ENCODE data around the gene PDILT.

PDILT gene

GRCh38 chr16:20353379-20353778 lies 51.2 kb downstream of the PDILT start:
- in situ Hi-C loops (cut with MboI; ENCODE audit: low sequenced_read_pairs, unreplicated experiment) = no loop called here
- TF ChIP-seq CTCF (IDR thresholded peaks at IDR 0.05; ENCODE audit: borderline replicate concordance, control extremely low read depth, extremely low read depth, insufficient read depth, missing control alignments) = no peak
- no peak for DNase-seq (ENCODE audit: low spot score)

GRCh38 chr16:20352615-20353014 lies 51.9 kb downstream of the PDILT start, which contains the start of gene UMOD:
UMOD (minus strand) TSS chr16:20352715; CDS start chr16:20350737, 1,978 bp downstream.
- TF ChIP-seq CTCF (IDR thresholded peaks at IDR 0.05; ENCODE audit: borderline replicate concordance, control extremely low read depth, extremely low read depth, insufficient read depth, missing control alignments) = no peak
- no peak for DNase-seq (ENCODE audit: low spot score)
- in situ Hi-C loops (cut with MboI; ENCODE audit: low sequenced_read_pairs, unreplicated experiment) = no loop called here

GRCh38 chr16:20349615-20350014 lies 54.9 kb downstream of the PDILT start:
- TF ChIP-seq CTCF (IDR thresholded peaks at IDR 0.05; ENCODE audit: borderline replicate concordance, control extremely low read depth, extremely low read depth, insufficient read depth, missing control alignments) = no peak
- DNase-seq (ENCODE audit: low spot score) = no peak
- in situ Hi-C loops (cut with MboI; ENCODE audit: low sequenced_read_pairs, unreplicated experiment) = no loop called here

GRCh38 chr16:20348365-20349185 lies 56.0 kb downstream of the PDILT start:
- in situ Hi-C loops (cut with MboI; ENCODE audit: low sequenced_read_pairs, unreplicated experiment) = no loop called here
- peak; percentile 19 for DNase-seq (ENCODE audit: low spot score)
- no peak for TF ChIP-seq CTCF (IDR thresholded peaks at IDR 0.05; ENCODE audit: borderline replicate concordance, control extremely low read depth, extremely low read depth, insufficient read depth, missing control alignments)

GRCh38 chr16:20347666-20348364 lies 56.7 kb downstream of the PDILT start:
- no peak for TF ChIP-seq CTCF (IDR thresholded peaks at IDR 0.05; ENCODE audit: borderline replicate concordance, control extremely low read depth, extremely low read depth, insufficient read depth, missing control alignments)
- no peak for DNase-seq (ENCODE audit: low spot score)
- in situ Hi-C loops (cut with MboI; ENCODE audit: low sequenced_read_pairs, unreplicated experiment) = no loop called here

- no peak for DNase-seq (ENCODE audit: low spot score)
- in situ Hi-C loops (cut with MboI; ENCODE audit: low sequenced_read_pairs, unreplicated experiment) = no loop called here
- TF ChIP-seq CTCF (IDR thresholded peaks at IDR 0.05; ENCODE audit: borderline replicate concordance, control extremely low read depth, extremely low read depth, insufficient read depth, missing control alignments) = no peak
Measured at GRCh38 chr16:20344611-20345010, 59.9 kb downstream of the PDILT start.

All from GM13976 (cell line).